IPS DF 4.7 (cell line): Measurements from ENCODE around the gene EFHC2.

ENCODE experiments used
- DNase-seq: peaks from one replicate; pipeline ENCODE4 v3.0.0-alpha.2; 2013; ENCODE audit warnings: low spot score; ENCODE audit errors: extremely low read depth

EFHC2 gene

DNA sequence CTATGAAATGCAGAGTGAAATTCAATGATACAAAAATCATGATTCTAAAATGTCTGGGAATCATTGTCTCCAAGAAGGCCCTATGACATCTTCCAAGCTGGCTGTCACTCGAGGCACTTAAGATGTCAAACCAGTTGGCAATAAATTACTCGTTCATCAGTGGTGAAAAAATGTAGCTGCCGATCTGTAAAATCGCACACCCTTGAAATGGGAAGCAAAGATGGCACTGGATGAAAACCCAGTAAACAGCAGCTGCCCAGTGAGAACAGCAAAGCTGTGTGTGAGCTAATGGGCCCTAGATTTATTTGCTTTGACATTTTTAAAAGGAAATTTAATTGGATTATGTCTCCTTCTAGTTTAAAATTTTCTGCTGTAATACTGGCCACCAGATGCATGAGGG is 188.3 kb downstream of the EFHC2 start:
- DNase-seq = no peak

DNA sequence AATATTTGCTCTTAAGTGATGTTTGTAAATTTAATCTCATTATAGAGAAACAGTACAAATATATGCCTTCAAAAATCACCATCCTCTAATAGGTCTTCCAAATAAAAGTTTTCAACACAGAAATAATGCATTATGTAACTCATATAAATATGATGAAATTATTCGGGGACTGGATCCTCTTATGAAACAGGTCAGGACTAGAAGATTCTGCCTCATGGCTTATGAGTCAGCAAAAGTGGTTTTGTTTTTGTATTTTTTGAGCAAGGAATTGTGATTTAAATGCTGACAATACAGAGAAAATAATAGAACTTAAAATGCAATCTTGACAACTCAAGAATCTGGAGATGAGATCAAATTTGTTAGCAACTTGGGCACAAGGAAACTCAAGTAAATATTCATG is 190.6 kb downstream of the EFHC2 start:
- no peak for DNase-seq

DNA sequence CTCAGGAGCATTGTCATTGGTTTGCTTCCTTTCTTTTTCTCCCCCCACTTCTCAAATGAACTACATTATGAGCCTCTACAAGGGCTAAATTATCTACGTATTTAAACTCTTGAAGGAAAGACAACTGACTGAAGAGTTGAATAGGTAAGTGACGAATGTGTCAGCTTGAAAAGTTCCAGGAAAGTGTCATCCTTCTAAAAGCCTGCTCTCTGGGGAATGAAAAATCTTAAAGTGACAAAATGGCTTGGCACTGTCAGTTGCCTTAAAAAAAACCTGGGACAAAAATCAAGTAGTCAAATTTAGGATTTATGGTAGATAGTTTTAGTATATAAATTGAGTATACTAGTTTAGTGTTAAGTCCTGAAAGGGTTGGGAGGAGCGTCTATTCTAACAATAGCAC is 196.3 kb downstream of the EFHC2 start:
- DNase-seq = no peak

- DNase-seq = no peak
These were observed 199.1 kb downstream of the EFHC2 start for GRCh38 chrX:44144177-44144945.

DNA sequence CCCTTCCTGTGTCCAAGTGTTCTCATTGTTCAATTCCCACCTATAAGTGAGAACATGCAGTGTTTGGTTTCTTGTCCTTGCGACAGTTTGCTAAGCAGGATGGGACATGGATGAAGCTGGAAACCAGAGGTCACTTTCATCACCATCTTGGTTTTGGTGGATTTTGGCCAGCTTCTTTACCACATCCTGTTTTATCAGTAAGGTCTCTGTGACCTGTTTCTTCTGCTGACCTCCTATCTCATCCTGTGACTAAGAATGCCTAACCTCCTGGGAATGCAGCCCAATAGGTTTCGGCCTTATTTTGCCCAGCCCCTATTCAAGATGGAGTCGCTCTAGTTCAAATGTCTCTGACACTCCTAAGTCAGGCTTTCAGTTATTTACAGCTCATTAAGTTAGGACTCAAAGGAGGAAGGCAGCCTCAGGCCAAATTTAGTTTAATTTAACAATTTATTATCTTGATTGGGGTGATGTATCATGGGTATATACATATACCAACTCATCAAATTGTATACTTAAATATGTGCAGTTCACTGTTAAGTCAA is 200.3 kb downstream of the EFHC2 start:
- DNase-seq = no peak

DNA sequence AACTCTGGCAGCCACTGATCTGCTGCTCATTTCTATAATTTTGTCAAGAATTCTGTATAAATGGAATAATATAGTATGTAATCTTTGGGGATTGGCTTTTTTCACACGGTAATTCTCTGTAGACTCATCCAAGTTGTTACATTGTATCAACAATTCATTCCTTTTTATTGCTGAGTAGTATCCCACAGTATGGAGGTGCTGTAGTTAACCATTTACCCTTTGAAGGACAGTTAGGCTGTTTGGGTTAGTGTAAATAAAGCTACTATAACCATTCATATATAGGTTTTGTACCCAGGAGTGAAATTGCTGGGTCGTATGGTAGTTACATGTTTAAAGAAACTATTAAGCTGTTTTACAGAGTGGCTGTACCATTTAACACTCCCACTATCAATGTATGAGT is 213.3 kb downstream of the EFHC2 start:
- no peak for DNase-seq

DNA sequence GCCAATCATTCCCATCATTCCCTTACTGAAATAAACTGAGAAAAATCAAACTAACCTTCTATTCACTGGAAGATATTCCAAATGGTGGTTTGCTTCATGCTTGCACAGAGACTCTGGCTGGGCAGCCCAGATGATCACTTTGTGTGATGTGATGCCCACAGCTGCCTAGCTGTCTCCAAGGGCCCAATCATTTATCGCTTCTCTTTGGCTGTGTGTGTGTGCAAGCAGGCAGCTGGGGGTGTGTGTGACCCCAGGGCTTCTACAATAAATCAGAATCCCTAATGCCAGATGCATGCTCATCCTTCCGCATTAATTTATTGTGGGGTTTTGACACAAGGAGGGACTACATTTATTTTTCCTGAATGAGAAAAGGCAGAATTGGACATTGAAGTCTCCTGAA is 230.1 kb downstream of the EFHC2 start:
- no peak for DNase-seq

DNA sequence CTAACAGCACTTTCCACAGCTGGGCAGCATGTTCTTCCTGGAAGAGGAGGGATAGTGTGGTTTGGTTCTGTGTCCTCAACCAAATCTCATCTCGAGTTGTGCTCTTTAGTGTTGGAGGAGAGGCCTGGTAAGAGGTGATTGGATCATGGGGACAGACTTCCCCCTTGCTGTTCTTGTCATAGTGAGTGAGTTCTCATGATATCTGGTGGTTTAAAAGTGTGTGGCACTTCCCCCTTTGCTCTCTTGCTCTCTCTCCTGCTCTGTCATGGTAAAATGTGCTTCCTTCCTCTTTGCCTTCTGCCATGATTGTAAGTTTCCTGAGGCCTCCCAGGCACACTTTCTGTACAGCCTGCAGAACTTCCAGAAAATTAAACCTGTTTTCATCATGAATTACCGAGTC is 236.6 kb downstream of the EFHC2 start:
- no peak for DNase-seq

GRCh38 chrX:44105228-44105913 is 238.1 kb downstream of the EFHC2 start:
- peak; percentile 7 for DNase-seq

DNA sequence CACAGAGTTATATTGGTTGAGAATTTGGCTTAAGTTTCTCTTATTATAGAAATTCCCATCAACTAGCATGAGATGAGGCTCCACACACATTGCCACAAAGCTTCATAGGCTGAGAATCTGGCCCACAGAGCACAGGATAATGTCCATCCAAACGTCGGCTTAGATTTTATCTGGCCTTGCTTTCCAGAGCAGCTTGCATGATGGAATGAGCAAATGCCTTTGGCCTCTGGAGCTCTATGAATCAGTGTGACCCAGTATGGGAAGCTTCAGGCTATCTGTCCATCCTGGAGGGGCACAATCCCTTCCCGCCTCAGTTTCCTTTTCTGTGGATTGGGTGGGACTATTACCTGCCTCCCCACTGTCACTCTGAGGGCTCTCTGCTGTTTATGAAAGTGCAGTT is 238.8 kb downstream of the EFHC2 start:
- no peak for DNase-seq

DNA sequence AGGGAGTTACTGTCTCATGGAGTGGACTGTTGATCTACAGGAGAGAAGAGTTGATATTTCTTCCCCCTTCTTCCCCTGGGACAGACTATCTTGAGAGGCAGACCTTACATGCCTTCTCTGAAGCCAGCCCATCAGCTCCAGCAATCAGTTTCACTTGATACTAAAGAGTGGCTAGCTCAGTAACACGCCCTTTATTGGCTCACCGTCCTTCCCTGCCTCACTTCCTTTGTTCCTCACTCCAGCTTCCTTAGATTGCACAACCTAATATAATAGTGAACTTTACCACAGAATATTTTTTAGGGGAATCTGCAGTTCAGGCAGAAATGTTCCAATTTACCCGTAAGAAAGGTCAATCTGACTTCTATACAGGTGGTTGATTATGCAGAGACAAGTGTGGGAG is 242.2 kb downstream of the EFHC2 start:
- DNase-seq = no peak

- DNase-seq = no peak
These were observed 244.1 kb downstream of the EFHC2 start for GRCh38 chrX:44099366-44099765.
